Mesenchymal stem cell (in vitro differentiated cells and primary cell): Measurements from ENCODE around the gene ZNF296.

Experiments used
- DNase-seq: peaks from one replicate; pipeline ENCODE4 v3.0.0-alpha.2; 2013
- H2AFZ ChIP-seq: one replicate; pipeline ENCODE4 v1.6.1; 2013; ENCODE audit warnings: low read depth, mild to moderate bottlenecking, control low read depth, inconsistent platforms, low read length, moderate library complexity
- H2AK5ac ChIP-seq: 2 replicates; pipeline ENCODE4 v1.6.1; 2013; ENCODE audit warnings: low read length, moderate library complexity, mild to moderate bottlenecking, inconsistent platforms; ENCODE audit not compliant: severe bottlenecking
- H2BK120ac ChIP-seq: one replicate; pipeline ENCODE4 v1.6.1; 2013; ENCODE audit warnings: low read depth, mild to moderate bottlenecking, inconsistent platforms, low read length, moderate library complexity
- H2BK12ac ChIP-seq, 2 experiments: one replicate each; pipeline ENCODE4 v1.6.1; 2013; ENCODE audit warnings: inconsistent platforms in 2 of 2, low read length in 2 of 2, mild to moderate bottlenecking in 2 of 2, moderate library complexity in 2 of 2, control low read depth in 1 of 2
- H2BK15ac ChIP-seq: one replicate; pipeline ENCODE4 v1.6.1; 2013; ENCODE audit warnings: mild to moderate bottlenecking, low read depth, inconsistent platforms; ENCODE audit not compliant: poor library complexity, severe bottlenecking
- H2BK5ac ChIP-seq: 2 replicates; pipeline ENCODE4 v1.6.1; 2013; ENCODE audit warnings: low read depth, mild to moderate bottlenecking, low read length, control low read depth, inconsistent platforms; ENCODE audit not compliant: poor library complexity, severe bottlenecking
- H3K14ac ChIP-seq, 2 experiments: one replicate each; pipeline ENCODE4 v1.6.1; 2013; ENCODE audit warnings: inconsistent platforms in 2 of 2, low read length in 2 of 2, control low read depth in 1 of 2, mild to moderate bottlenecking in 1 of 2, moderate library complexity in 1 of 2
- H3K18ac ChIP-seq, 2 experiments: one replicate each; pipeline ENCODE4 v1.6.1; 2013; ENCODE audit warnings: inconsistent platforms in 2 of 2, low read length in 2 of 2, control low read depth in 1 of 2, low read depth in 1 of 2, mild to moderate bottlenecking in 1 of 2
- H3K23ac ChIP-seq, 2 experiments: one replicate each; pipeline ENCODE4 v1.6.1; 2013; ENCODE audit warnings: inconsistent platforms in 2 of 2, low read length in 2 of 2, mild to moderate bottlenecking in 2 of 2, moderate library complexity in 2 of 2, control low read depth in 1 of 2
- H3K27ac ChIP-seq: 2 replicates; pipeline ENCODE4 v1.5.1; 2013; ENCODE audit warnings: mild to moderate bottlenecking, moderate library complexity, low read length, control low read depth, inconsistent platforms; ENCODE audit not compliant: poor library complexity, severe bottlenecking
- H3K27me3 ChIP-seq, 2 experiments: 2 replicates each; pipeline versions ENCODE4 v1.6.1 to v1.7.0; 2013; ENCODE audit warnings: low read length in 2 of 2, mild to moderate bottlenecking in 2 of 2, moderate library complexity in 2 of 2, control low read depth in 1 of 2, inconsistent platforms in 1 of 2; ENCODE audit not compliant: control insufficient read depth in 1 of 2, insufficient read depth in 1 of 2
- H3K36me3 ChIP-seq, 2 experiments: 2 replicates each; pipeline versions ENCODE4 v1.6.1 to v1.7.0; 2013; ENCODE audit warnings: low read length in 2 of 2, control low read depth in 1 of 2, inconsistent platforms in 1 of 2, low read depth in 1 of 2, mild to moderate bottlenecking in 1 of 2; ENCODE audit not compliant: insufficient read depth in 2 of 2, control insufficient read depth in 1 of 2
- H3K4ac ChIP-seq, 2 experiments: one replicate each; pipeline ENCODE4 v1.6.1; 2013; ENCODE audit warnings: inconsistent platforms in 2 of 2, low read length in 2 of 2, mild to moderate bottlenecking in 2 of 2, moderate library complexity in 2 of 2, control low read depth in 1 of 2, low read depth in 1 of 2
- H3K4me1 ChIP-seq: 2 replicates; pipeline ENCODE4 v1.6.1; 2013; ENCODE audit warnings: low read depth, low read length, control low read depth; ENCODE audit not compliant: control insufficient read depth, insufficient read depth
- H3K4me2 ChIP-seq: 2 replicates; pipeline ENCODE4 v1.6.1; 2013; ENCODE audit warnings: low read length, mild to moderate bottlenecking, inconsistent platforms; ENCODE audit not compliant: poor library complexity, severe bottlenecking
- H3K4me3 ChIP-seq, 2 experiments: 2 replicates each; pipeline versions ENCODE4 v1.5.1 to v1.7.0; 2013; ENCODE audit warnings: low read length in 2 of 2, mild to moderate bottlenecking in 2 of 2, control low read depth in 1 of 2, low read depth in 1 of 2; ENCODE audit not compliant: insufficient read depth in 1 of 2
- H3K79me1 ChIP-seq: replicated peaks from 2 replicates; pipeline ENCODE4 v1.6.1; 2013; ENCODE audit warnings: mild to moderate bottlenecking, control low read depth, low read length, inconsistent platforms; ENCODE audit not compliant: poor library complexity, severe bottlenecking
- H3K9ac ChIP-seq: 2 replicates; pipeline ENCODE4 v1.7.0; 2013; ENCODE audit warnings: mild to moderate bottlenecking, low read length, moderate library complexity
- H3K9me3 ChIP-seq: 2 replicates; pipeline ENCODE4 v1.7.0; 2013; ENCODE audit warnings: mild to moderate bottlenecking, low read length; ENCODE audit not compliant: control insufficient read depth
- H4K8ac ChIP-seq: one replicate; pipeline ENCODE4 v1.6.1; 2013; ENCODE audit warnings: inconsistent platforms, mild to moderate bottlenecking, low read length, moderate library complexity
- H4K91ac ChIP-seq: one replicate; pipeline ENCODE4 v1.6.1; 2013; ENCODE audit warnings: mild to moderate bottlenecking, low read length, inconsistent platforms
- WGBS: methylation state at CpG from one replicate; pipeline ENCODE4 v1.1.7; 2013; ENCODE audit warnings: mixed read lengths; 5-methylcytosine and 5-hydroxymethylcytosine counted together

ZNF296 gene

GRCh38 chr19:45090034-45090433 is 13.8 kb upstream of the ZNF296 start:
- H3K4me3 ChIP-seq, result no peak overlapping the region
- no peak overlapping the region for H3K9ac ChIP-seq
- no peak overlapping the region for H2AFZ ChIP-seq
- no peak overlapping the region for H2AK5ac ChIP-seq
- no peak overlapping the region for H3K4me2 ChIP-seq
- no peak overlapping the region for H4K8ac ChIP-seq
- no peak overlapping the region for H2BK15ac ChIP-seq
- H3K14ac ChIP-seq, result no peak overlapping the region
- no peak overlapping the region for H3K27ac ChIP-seq
- H3K36me3 ChIP-seq, result peaks cover 40 to 41% of the 10 kb centered on the region in 2 experiments
- DNase-seq, result no peak
- H3K27me3 ChIP-seq, result no peaks in the 10 kb centered on the region
- H2BK12ac ChIP-seq, result no peak overlapping the region
- H3K18ac ChIP-seq, result no peak overlapping the region
- H3K4ac ChIP-seq, result no peak overlapping the region
- H2BK5ac ChIP-seq, result no peak overlapping the region
- peaks cover 17% of the 10 kb centered on the region for H3K79me1 ChIP-seq
- no peak overlapping the region for H2BK120ac ChIP-seq
- H3K23ac ChIP-seq, result no peak overlapping the region
- H3K9me3 ChIP-seq, result no peaks in the 10 kb centered on the region
- peaks cover 15% of the 10 kb centered on the region for H3K4me1 ChIP-seq
- H4K91ac ChIP-seq, result no peak overlapping the region
- WGBS, result 94% methylated on average over 17 of the region's 17 CpGs

GRCh38 chr19:45087531-45087930 is 11.3 kb upstream of the ZNF296 start:
- H3K27me3 ChIP-seq, result no peaks in the 10 kb centered on the region
- WGBS, result 93% methylated on average over 11 of the region's 11 CpGs
- H3K23ac ChIP-seq, result no peak overlapping the region
- peaks cover 40 to 43% of the 10 kb centered on the region in 2 experiments for H3K36me3 ChIP-seq
- no peak overlapping the region for H3K4ac ChIP-seq
- no peak overlapping the region for H3K14ac ChIP-seq
- no peak overlapping the region for H2BK120ac ChIP-seq
- H3K27ac ChIP-seq, result no peak overlapping the region
- no peak overlapping the region for H3K18ac ChIP-seq
- no peak overlapping the region for H4K91ac ChIP-seq
- H3K4me3 ChIP-seq, result no peak overlapping the region
- H2BK5ac ChIP-seq, result no peak overlapping the region
- no peak for DNase-seq
- H4K8ac ChIP-seq, result no peak overlapping the region
- no peak overlapping the region for H3K9ac ChIP-seq
- peaks cover 26% of the 10 kb centered on the region for H3K79me1 ChIP-seq
- H2BK12ac ChIP-seq, result no peak overlapping the region
- H2AFZ ChIP-seq, result no peak overlapping the region
- peaks cover 6% of the 10 kb centered on the region for H3K4me1 ChIP-seq
- H3K9me3 ChIP-seq, result no peaks in the 10 kb centered on the region
- no peak overlapping the region for H2AK5ac ChIP-seq
- no peak overlapping the region for H2BK15ac ChIP-seq
- H3K4me2 ChIP-seq, result no peak overlapping the region

GRCh38 chr19:45086480-45086879 is 10.2 kb upstream of the ZNF296 start:
- no peak overlapping the region for H2AK5ac ChIP-seq
- no peak overlapping the region for H3K4me2 ChIP-seq
- H4K8ac ChIP-seq, result no peak overlapping the region
- H4K91ac ChIP-seq, result no peak overlapping the region
- H3K23ac ChIP-seq, result no peak overlapping the region
- peaks cover 30% of the 10 kb centered on the region for H3K79me1 ChIP-seq
- no peak overlapping the region for H3K27ac ChIP-seq
- H2BK120ac ChIP-seq, result no peak overlapping the region
- no peak overlapping the region for H3K14ac ChIP-seq
- H3K9ac ChIP-seq, result no peak overlapping the region
- H3K4me1 ChIP-seq, result peaks cover 6% of the 10 kb centered on the region
- H3K27me3 ChIP-seq, result no peaks in the 10 kb centered on the region
- WGBS, result 100% methylated on average over 3 of the region's 4 CpGs
- no peak overlapping the region for H3K18ac ChIP-seq
- no peak overlapping the region for H2BK12ac ChIP-seq
- no peak overlapping the region for H2BK15ac ChIP-seq
- H2BK5ac ChIP-seq, result no peak overlapping the region
- no peak overlapping the region for H3K4me3 ChIP-seq
- H3K36me3 ChIP-seq, result peaks cover 51 to 53% of the 10 kb centered on the region in 2 experiments
- no peaks in the 10 kb centered on the region for H3K9me3 ChIP-seq
- H2AFZ ChIP-seq, result no peak overlapping the region
- H3K4ac ChIP-seq, result no peak overlapping the region
- DNase-seq, result no peak

GRCh38 chr19:45082170-45082569 is 5.9 kb upstream of the ZNF296 start:
- H3K9ac ChIP-seq, result no peak overlapping the region

More at GRCh38 chr19:45082170-45082569, 5.9 kb upstream of the ZNF296 start:
- no peak overlapping the region for H3K27ac ChIP-seq
- H3K18ac ChIP-seq, result no peak overlapping the region
- no peaks in the 10 kb centered on the region for H3K9me3 ChIP-seq
- peaks cover 22 to 27% of the 10 kb centered on the region in 2 experiments for H3K36me3 ChIP-seq
- no peak overlapping the region for H2BK120ac ChIP-seq
- no peak overlapping the region for H3K4me2 ChIP-seq
- H2AFZ ChIP-seq, result no peak overlapping the region
- H3K27me3 ChIP-seq, result no peaks in the 10 kb centered on the region
- no peak overlapping the region for H2BK5ac ChIP-seq
- H3K4me1 ChIP-seq, result peaks cover 12% of the 10 kb centered on the region
- 96% methylated on average over 5 of the region's 5 CpGs for WGBS
- no peak overlapping the region for H2BK12ac ChIP-seq
- no peak overlapping the region for H3K4me3 ChIP-seq
- H2AK5ac ChIP-seq, result no peak overlapping the region
- H3K14ac ChIP-seq, result no peak overlapping the region
- H2BK15ac ChIP-seq, result no peak overlapping the region
- H3K4ac ChIP-seq, result no peak overlapping the region
- H4K8ac ChIP-seq, result no peak overlapping the region
- no peak overlapping the region for H4K91ac ChIP-seq
- no peak overlapping the region for H3K23ac ChIP-seq
- H3K79me1 ChIP-seq, result peaks cover 27% of the 10 kb centered on the region
- no peak for DNase-seq
